Karpas-422 (cell line): ENCODE measurements around the gene SC5D. TPM values are rescaled to one million over a fixed set of nuclear protein-coding genes. Genes with fewer than 3 reads are reported as not detected.

Source experiments
- DNase-seq: peaks from one replicate; pipeline ENCODE4 v3.0.0-alpha.2; 2015
- H2AFZ ChIP-seq: fragments of 200-600 bp; sonication (generic); 2 replicates; pipeline ENCODE4 v1.6.1; 2014; ENCODE audit warnings: antibody characterized with exemption, low read length, mixed read lengths
- H3K27ac ChIP-seq: fragments of 200-600 bp; sonication (generic); 2 replicates; pipeline ENCODE4 v1.5.1; 2014; ENCODE audit warnings: mild to moderate bottlenecking, low read length, moderate library complexity
- H3K27me3 ChIP-seq: fragments of 200-600 bp; sonication (generic); 2 replicates; pipeline ENCODE4 v1.6.1; 2014; ENCODE audit warnings: low read length, mixed read lengths
- H3K36me3 ChIP-seq: fragments of 200-600 bp; sonication (generic); 2 replicates; pipeline ENCODE4 v1.6.1; 2014; ENCODE audit warnings: low read length, mixed read lengths; ENCODE audit not compliant: insufficient read depth
- H3K4me1 ChIP-seq: fragments of 200-600 bp; sonication (generic); 2 replicates; pipeline ENCODE4 v1.6.1; 2014; ENCODE audit warnings: mild to moderate bottlenecking, low read length, mixed read lengths
- H3K4me2 ChIP-seq: fragments of 200-600 bp; sonication (generic); 2 replicates; pipeline ENCODE4 v1.6.1; 2014; ENCODE audit warnings: low read length, low read depth, mild to moderate bottlenecking; ENCODE audit not compliant: poor library complexity, severe bottlenecking
- H3K4me3 ChIP-seq: fragments of 200-600 bp; sonication (generic); 2 replicates; pipeline ENCODE4 v1.5.1; 2014; ENCODE audit warnings: mild to moderate bottlenecking, antibody characterized with exemption, low read length, mixed read lengths
- H3K79me2 ChIP-seq: fragments of 200-600 bp; sonication (generic); 2 replicates; pipeline ENCODE4 v1.6.1; 2014; ENCODE audit warnings: mild to moderate bottlenecking, low read length, mixed read lengths
- H3K9ac ChIP-seq: fragments of 200-600 bp; sonication (generic); 2 replicates; pipeline ENCODE4 v1.6.0; 2014; ENCODE audit warnings: low read length
- H3K9me2 ChIP-seq: fragments of 200-600 bp; sonication (generic), shearing (Covaris generic); replicated peaks from 2 replicates; pipeline ENCODE4 v1.6.0; 2014; ENCODE audit warnings: mild to moderate bottlenecking, low read length, moderate library complexity; ENCODE audit not compliant: insufficient read depth
- H3K9me3 ChIP-seq: fragments of 300-700, 200-600 bp; sonication (generic); 2 replicates; pipeline ENCODE4 v1.6.1; 2014; ENCODE audit warnings: low read length, mixed read lengths
- H4K20me1 ChIP-seq: fragments of 200-600 bp; sonication (generic); 2 replicates; pipeline ENCODE4 v1.6.1; 2014; ENCODE audit warnings: mild to moderate bottlenecking, antibody characterized with exemption, low read length, low read depth; ENCODE audit not compliant: insufficient read depth
- total RNA-seq: library from RNA; depleted of rRNA; stranded (reverse); fragments of >200 nt; shearing (Covaris generic); gene quantifications from 2 replicates; pipeline ENCODE4 v1.2.3, GENCODE V29; 2014; ENCODE audit warnings: low replicate concordance

SC5D gene
- total RNA-seq, 1 experiment from 2014 or later, result 27.2 TPM

DNA sequence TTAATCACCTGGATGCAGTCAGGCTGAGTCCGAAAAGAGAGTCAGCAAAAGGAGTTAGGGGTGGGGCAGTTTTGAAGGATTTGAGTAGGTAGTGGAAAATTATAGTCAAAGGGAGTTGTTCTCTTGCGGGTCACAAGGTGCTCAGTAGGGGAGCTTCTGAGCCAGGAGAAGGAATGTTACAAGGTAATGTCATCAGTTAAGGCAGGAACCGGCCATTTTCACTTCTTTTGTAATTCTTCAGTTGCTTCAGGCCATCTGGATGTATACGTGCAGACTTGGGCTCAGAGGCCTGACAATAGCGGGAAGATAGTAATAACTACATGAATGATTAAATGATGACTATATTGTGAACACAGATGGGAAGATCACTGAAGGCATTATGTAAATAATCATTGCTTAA is 6.2 kb downstream of the SC5D start:
- H3K27ac ChIP-seq, result no peak overlapping the region
- H4K20me1 ChIP-seq, result no peaks in the 10 kb centered on the region
- no peak overlapping the region for H3K9ac ChIP-seq
- no peak overlapping the region for H3K4me3 ChIP-seq
- H3K36me3 ChIP-seq, result peaks cover 3% of the 10 kb centered on the region; the same call in 1 of the 2 replicates
- peaks cover 18% of the 10 kb centered on the region for H3K4me1 ChIP-seq
- H3K9me3 ChIP-seq, result no peaks in the 10 kb centered on the region
- H3K4me2 ChIP-seq, result no peak overlapping the region
- peaks cover 89% of the 10 kb centered on the region for H3K79me2 ChIP-seq
- no peak overlapping the region for H2AFZ ChIP-seq
- no peaks in the 10 kb centered on the region for H3K9me2 ChIP-seq
- DNase-seq, result no peak
- H3K27me3 ChIP-seq, result no peaks in the 10 kb centered on the region

DNA sequence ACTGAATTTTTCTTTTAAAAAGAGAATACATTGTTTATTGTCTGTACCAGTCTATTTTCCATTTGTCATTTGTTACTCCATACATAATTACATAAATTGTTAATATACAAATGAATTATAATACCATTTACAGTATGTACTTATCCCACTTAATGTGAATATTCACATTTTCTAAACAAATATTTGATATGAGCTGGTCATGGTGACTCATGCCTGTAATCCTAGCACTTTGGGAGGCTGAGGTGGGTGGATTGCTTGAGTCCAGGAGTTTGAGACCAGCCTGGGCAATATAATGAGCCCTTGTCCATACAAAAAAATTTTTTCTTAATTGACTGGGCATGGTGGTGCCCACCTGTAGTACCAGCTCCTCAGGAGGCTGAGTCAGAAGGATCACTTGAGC is 6.8 kb downstream of the SC5D start:
- no peaks in the 10 kb centered on the region for H3K27me3 ChIP-seq
- H3K79me2 ChIP-seq, result peaks cover 83% of the 10 kb centered on the region
- H3K4me3 ChIP-seq, result no peak overlapping the region
- peaks cover 3% of the 10 kb centered on the region; the same call in 1 of the 2 replicates for H3K36me3 ChIP-seq
- no peak for DNase-seq
- no peaks in the 10 kb centered on the region for H3K9me2 ChIP-seq
- no peak overlapping the region for H3K4me2 ChIP-seq
- no peak overlapping the region for H3K27ac ChIP-seq
- no peak overlapping the region for H2AFZ ChIP-seq
- no peaks in the 10 kb centered on the region for H4K20me1 ChIP-seq
- peaks cover 13% of the 10 kb centered on the region for H3K4me1 ChIP-seq
- no peak overlapping the region for H3K9ac ChIP-seq
- H3K9me3 ChIP-seq, result no peaks in the 10 kb centered on the region

DNA sequence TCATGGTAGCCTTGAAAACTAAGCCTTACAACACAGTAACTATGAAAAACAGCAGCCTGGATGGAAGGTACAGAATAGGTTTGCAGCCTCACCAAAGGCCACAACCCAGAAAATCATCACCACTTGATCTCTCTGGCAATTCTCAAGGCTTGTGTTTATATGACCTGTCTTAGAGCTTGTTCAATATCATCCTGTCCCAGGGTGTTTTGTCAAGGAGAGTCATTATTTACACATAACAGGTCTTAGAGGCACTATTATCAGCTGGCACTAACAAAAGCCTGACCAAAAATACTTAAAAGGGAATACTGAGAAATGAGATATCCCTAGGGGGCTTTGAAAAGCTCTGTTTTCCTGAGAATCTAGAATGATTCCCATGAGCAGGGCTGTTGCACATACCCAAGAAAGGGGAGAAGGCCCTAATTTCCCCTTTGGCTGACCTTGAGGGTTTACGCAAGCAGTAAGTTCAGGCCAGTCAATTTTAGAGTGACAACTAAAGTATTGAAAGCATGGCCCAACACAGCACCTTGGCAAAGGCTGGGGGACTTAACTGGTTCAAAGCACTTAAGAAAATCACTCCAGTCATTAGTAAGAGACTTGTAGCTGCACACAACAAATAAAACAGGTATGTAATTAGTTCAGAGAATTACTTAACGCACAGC is 7.9 kb downstream of the SC5D start:
- H2AFZ ChIP-seq, result no peak overlapping the region
- no peak overlapping the region for H3K4me3 ChIP-seq
- H3K9me3 ChIP-seq, result no peaks in the 10 kb centered on the region
- H4K20me1 ChIP-seq, result no peaks in the 10 kb centered on the region
- H3K27ac ChIP-seq, result no peak overlapping the region
- DNase-seq, result no peak
- no peaks in the 10 kb centered on the region for H3K9me2 ChIP-seq
- no peak overlapping the region for H3K4me2 ChIP-seq
- H3K36me3 ChIP-seq, result peaks cover 5% of the 10 kb centered on the region; the same call in 1 of the 2 replicates
- no peaks in the 10 kb centered on the region for H3K27me3 ChIP-seq
- H3K79me2 ChIP-seq, result peaks cover 73% of the 10 kb centered on the region
- H3K9ac ChIP-seq, result no peak overlapping the region
- H3K4me1 ChIP-seq, result peaks cover 10% of the 10 kb centered on the region

DNA sequence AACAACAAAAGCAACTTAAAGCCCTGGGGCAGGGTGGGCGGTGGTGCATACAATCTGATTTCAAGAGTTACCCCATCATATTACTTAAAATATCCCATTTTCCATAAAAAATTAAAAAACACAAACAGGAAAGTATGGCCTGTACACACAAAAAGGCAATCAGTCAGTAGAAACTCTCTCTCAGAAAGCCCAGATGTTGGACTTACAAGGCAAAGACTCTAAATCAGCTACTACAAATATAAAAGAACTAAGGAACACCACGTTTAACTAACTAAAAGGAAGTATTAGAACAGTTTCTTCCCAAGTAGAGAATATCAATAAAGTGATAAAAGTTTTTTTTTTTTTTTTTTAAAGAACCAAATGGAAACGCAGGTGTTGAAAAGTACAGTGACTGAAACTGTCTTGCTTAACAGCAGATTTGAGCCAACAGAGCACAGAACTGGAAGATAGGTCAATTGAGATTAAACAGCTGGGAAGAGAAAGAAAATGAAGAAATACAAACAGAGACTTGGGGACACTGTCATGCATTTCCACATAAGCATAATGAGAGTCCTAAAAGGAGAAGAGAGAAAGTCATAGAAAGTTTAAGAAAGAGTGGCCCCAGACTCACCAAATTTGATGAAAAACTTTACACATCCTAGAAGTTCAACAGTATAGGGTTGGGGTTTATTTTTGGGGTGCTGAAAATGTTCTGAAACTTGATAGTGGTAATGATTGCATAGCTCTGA is 8.6 kb downstream of the SC5D start:
- Histone ChIP-seq H3K27ac (no peak overlapping the region), H3K9me3 (no peaks in the 10 kb centered on the region), H3K4me1 (peaks cover 10% of the 10 kb centered on the region), H3K79me2 (peaks cover 66% of the 10 kb centered on the region), H3K9ac (no peak overlapping the region), H3K4me2 (no peak overlapping the region), H3K9me2 (no peaks in the 10 kb centered on the region), H3K36me3 (peaks cover 6% of the 10 kb centered on the region; the same call in 1 of the 2 replicates), H3K27me3 (no peaks in the 10 kb centered on the region), H2AFZ (no peak overlapping the region), H3K4me3 (no peak overlapping the region), H4K20me1 (no peaks in the 10 kb centered on the region)
- no peak for DNase-seq

DNA sequence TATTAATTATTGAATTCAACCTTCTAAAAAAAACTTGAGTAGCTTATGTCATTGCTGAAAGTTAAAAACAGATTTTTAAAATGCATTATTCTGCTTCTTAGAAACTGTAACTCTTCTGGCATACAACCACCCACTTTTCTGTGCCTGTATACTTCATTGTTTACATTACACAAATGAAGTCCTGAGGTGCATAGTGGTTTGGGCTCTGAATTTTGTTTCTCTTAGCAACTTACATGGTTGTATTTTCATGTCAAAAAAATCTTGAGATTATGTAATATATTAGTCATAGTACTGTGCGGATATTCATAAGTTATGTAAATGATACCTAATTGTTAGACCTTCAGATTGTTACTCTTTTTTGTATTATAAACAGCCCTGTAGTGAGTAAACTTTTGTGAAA is 12.2 kb downstream of the SC5D start:
- Histone ChIP-seq H3K9me3 (no peaks in the 10 kb centered on the region), H2AFZ (no peak overlapping the region), H3K9ac (no peak overlapping the region), H3K36me3 (peaks cover 25% of the 10 kb centered on the region), H3K4me2 (no peak overlapping the region), H3K27me3 (no peaks in the 10 kb centered on the region), H3K79me2 (peaks cover 31% of the 10 kb centered on the region; the same call in 1 of the 2 replicates), H3K4me3 (no peak overlapping the region), H3K9me2 (no peaks in the 10 kb centered on the region), H4K20me1 (no peaks in the 10 kb centered on the region), H3K4me1 (peaks cover 10% of the 10 kb centered on the region), H3K27ac (no peak overlapping the region)
- no peak for DNase-seq

DNA sequence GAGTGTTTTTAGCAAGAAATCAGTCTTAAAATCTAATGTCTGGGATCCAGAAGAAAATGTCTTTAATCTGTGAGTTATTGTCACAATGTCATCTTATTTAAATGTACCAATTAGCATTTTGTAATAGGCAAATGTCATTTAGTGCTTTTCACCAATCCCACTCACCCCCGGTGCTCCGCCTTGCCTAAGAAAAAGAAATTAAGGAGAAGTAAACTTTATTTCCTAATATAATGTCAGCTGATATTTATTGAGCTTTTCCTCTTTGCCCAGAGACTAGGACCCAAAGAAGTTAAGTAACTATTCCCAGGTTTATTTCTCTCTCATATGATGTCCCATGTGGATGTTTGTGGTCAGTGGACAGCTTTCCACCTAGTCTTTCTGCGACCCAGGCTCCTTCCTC is 16.2 kb downstream of the SC5D start:
- DNase-seq, result no peak
- Histone ChIP-seq H2AFZ (no peak overlapping the region), H3K79me2 (no peaks in the 10 kb centered on the region), H3K4me2 (no peak overlapping the region), H3K36me3 (peaks cover 25% of the 10 kb centered on the region), H3K27ac (no peak overlapping the region), H3K4me3 (no peak overlapping the region), H3K9ac (no peak overlapping the region), H3K27me3 (no peaks in the 10 kb centered on the region), H3K4me1 (peaks cover 23% of the 10 kb centered on the region), H4K20me1 (no peaks in the 10 kb centered on the region), H3K9me2 (no peaks in the 10 kb centered on the region), H3K9me3 (no peaks in the 10 kb centered on the region)

DNA sequence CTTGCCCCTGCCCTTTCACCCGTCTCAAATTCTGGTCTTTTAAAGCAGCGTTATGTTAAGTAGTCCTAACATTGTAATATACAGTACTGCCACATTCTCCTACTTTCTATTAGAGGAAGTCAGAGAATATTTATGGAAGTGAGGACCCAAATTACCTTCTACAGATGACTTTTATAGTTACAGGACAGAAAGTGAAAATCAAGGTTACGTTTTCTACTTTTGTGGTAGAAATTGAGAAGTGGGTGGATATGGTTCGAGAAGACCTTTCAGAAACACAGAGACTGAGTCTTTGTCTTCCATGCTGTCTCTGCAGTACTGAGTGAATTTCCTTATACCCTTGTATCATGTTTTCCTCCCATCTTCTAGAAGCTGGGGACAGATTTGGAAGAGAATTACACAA is 17.1 kb downstream of the SC5D start:
- H4K20me1 ChIP-seq, result no peaks in the 10 kb centered on the region
- H3K9me2 ChIP-seq, result no peaks in the 10 kb centered on the region
- peaks cover 24% of the 10 kb centered on the region for H3K36me3 ChIP-seq
- no peak overlapping the region for H2AFZ ChIP-seq
- H3K79me2 ChIP-seq, result no peaks in the 10 kb centered on the region
- H3K27me3 ChIP-seq, result no peaks in the 10 kb centered on the region
- peaks cover 23% of the 10 kb centered on the region for H3K4me1 ChIP-seq
- no peak overlapping the region for H3K4me2 ChIP-seq
- DNase-seq, result no peak
- no peaks in the 10 kb centered on the region for H3K9me3 ChIP-seq
- no peak overlapping the region for H3K9ac ChIP-seq
- H3K4me3 ChIP-seq, result no peak overlapping the region
- no peak overlapping the region for H3K27ac ChIP-seq

DNA sequence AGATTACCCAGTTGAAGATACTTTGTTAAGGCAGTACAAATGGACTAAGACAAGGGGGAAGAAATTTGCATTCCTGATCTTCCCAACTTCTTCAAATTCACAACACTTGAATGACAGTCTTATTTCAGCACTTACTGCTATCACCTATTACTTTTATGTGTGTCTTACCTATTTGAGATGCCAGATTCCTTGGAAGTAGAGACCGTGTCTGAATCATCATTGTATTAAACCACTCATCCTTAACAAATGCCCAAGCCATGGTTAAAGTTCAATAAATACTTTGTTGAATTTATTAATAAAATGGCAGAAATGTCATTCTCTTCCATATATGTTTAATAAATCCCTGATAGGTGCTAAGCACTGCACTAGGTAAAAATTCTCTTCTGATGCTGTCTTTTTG is 18.3 kb downstream of the SC5D start:
- H3K9ac ChIP-seq, result no peak overlapping the region
- H3K4me3 ChIP-seq, result no peak overlapping the region
- H2AFZ ChIP-seq, result no peak overlapping the region
- H3K36me3 ChIP-seq, result peaks cover 23% of the 10 kb centered on the region
- H3K4me1 ChIP-seq, result peaks cover 23% of the 10 kb centered on the region
- no peaks in the 10 kb centered on the region for H3K9me2 ChIP-seq
- no peak overlapping the region for H3K4me2 ChIP-seq
- no peaks in the 10 kb centered on the region for H3K27me3 ChIP-seq
- no peak overlapping the region for H3K27ac ChIP-seq
- no peaks in the 10 kb centered on the region for H4K20me1 ChIP-seq
- no peaks in the 10 kb centered on the region for H3K9me3 ChIP-seq
- H3K79me2 ChIP-seq, result no peaks in the 10 kb centered on the region
- DNase-seq, result no peak
